GM21529 (cell line): ENCODE results near the gene MERTK.
"Not testable (repeated sequence)": the region's sequence is repeated elsewhere in the genome, so short reads cannot be mapped to it uniquely, and the experiment has no call there.

Experiments
- ATAC-seq: cut with Tn5 transposase; IDR thresholded peaks from one replicate; pipeline ENCODE4 v1.9.1; 2021; ENCODE audit not compliant: unreplicated experiment

Gene MERTK

DNA sequence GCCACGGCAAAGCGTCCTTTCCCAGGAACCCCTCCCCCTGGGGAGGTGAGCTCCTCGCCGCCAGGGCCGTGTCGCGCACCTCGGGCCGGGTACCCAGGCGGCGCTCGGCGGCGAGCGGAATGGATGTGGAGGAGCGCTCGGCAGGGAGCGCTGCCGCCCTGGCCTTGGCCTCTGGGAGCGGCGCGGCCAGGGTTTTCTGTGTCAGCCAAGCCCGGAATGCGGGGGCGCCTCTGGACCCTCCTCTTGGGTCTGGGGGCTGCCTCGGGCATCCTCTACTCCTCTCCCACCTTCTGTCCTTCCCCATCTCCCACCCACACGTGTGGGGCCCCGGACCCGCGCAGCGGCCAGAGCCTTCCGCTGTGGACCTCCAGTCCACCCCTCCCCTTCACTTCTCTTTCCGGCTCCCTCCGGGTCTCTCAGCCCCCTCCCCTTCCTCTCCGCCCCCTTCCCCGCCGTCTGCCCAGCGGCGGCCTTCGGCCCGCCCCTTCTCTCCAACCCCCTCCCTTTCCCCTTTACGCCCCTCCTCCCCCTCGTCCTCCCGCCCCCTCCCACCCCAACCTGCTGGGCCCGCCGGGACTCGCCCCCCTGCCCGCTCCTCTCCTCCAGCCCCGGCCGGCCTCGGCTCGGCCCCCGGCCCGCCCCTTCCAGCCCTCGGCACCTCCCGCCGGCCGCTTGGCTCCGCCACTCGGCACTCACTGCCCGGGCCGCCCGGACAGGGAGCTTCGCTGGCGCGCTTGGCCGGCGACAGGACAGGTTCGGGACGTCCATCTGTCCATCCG lies at the start of gene MERTK:
MERTK (plus strand) TSS at position 684 of the 779 bp plus-strand sequence. CDS start 129 bp downstream, outside the sequence.
- ATAC-seq, result peak; percentile 72

DNA sequence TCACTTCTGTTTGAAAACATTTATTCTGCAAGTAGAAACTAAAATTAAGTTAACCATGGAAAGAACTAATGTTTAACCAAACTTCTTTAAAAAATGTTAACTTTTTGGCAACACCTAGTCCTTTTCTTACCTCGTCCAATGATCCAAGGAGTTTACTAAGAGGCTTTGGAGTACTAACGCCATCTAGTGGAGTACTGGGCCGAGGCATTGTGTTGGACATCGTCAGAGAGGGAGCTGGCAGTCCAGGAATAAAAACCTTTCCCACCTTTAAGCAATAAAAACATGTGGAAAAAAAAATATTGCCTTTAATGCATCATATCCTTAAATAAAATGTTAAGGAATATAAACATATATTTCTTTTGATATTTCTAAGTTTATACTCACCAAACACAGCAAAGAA lies 47.8 kb upstream of the MERTK start:
- ATAC-seq, result not testable (repeated sequence)

DNA sequence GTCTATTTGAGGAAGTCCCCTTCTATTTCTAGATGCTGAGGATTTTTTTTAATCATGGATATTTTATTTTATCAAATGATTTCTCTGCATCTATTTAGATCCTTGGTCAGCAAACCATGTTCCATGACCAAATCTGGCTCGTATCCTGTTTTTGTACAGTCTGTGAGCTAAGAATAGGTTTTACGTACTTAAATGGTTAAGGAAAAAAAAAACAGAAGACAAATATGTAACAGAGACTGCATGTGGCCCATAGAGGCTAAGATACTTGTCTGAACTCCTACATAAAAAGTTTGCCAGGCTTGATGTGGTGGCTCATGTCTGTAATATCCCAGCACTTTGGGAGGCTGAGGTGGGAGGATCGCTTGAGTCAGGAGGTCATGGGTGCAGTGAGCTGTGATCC lies 45.9 kb upstream of the MERTK start:
- ATAC-seq, result not testable (repeated sequence)

DNA sequence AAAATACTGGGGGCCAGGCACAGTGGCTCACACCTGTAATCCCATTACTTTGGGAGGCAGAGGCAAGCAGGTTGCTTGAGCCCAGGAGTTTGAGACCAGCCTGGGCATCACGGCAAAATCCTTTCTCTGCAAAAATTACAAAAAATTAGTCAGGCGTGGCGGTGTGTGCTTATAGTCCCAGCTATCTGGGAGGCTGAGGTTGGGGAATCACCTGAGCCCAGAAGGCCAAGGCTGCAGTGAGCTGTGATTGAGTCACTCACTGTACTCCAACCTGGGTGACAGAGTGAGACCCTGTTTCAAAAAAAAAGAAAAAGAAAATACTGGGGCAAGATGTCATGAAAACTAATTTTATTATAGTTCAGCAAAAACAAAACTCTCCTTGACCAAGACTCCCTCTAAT lies 38.4 kb upstream of the MERTK start:
- not testable (repeated sequence) for ATAC-seq

DNA sequence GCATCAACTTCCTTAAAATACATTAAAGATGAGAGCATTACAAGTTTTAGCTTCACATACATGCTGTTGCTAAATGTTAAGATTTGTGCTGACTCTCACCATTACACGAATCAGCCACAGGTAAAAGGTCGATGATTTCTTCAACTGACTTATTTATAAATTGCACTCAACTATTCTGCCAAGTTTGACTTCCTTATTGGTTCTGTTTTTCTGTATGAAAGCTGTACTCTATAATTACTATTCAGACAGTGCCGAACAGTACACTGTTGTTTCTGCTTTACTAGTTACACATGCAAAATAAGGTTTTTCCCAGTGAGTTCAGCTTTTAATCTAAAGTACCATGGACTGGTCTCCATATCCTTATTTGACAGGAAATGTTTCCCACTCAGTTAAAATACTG lies 33.3 kb upstream of the MERTK start:
- ATAC-seq, result not testable (repeated sequence)

DNA sequence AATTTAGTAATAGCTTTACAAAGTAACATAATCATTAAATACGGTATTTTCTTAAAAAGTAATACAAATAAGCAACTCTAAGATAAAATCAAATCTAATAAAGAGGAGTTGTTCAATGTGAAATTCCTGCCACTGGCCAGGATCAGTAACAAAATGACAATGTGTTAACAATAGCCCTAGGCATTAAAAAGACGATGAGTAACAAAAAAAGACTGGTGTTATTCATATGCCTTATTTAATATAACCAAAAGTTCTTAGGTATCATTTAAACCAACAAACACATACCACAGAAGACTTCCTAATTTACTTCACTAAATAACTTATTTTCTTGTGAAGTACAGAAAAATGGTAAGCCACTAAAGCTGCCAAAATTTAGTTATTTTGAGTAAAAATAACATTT lies 25.6 kb upstream of the MERTK start:
- ATAC-seq, result not testable (repeated sequence)

DNA sequence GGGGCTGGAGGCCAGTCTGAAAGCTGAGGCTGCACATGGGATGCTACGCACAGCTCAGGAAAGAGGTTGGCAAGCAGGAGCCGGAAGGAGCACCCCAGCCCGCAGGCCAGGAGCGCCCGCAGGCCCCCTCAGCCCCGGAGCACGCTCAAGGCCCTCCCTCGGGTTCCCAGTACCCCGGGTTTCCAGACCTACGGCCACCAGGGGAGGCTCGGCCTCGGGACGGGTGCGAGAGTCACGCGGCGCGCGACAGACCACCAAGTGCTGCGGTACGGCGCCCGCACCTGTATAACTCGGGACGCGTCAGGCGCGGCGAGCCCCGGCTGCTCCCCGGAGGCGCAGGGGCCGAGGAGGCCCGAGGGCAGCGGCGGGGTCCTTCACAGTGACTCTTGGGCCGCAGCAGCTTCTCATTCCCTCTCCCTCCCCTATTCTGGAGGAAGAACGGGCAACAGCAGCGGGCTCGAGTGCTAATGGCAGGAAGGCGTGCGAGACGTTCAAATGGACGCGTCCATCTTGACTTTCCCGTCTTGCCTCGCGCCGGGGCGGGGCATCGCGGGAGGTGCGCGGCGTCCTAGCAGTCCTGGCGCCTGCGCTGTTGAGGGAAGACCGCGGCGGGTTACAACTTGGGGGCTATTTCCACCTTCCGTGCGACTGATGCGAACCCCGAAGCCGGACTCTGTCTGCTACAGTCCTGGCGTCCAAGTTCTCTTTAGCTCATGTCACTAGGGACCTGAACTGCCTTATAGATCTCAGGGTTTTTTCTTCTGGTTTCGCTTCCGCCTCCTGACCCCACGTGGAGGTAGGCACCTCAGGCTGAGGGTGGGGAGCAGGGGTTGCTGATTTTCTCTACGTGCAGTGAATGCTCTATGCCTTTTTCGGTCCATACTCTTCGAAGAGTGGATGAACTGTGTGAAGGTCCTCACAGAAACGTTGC lies 14.5 kb upstream of the MERTK start, which contains the start of gene ANAPC1:
ANAPC1 (minus strand) TSS at position 533 of the 931 bp plus-strand sequence. CDS start 3,368 bp downstream, outside the sequence.
- peak; percentile 87 for ATAC-seq

DNA sequence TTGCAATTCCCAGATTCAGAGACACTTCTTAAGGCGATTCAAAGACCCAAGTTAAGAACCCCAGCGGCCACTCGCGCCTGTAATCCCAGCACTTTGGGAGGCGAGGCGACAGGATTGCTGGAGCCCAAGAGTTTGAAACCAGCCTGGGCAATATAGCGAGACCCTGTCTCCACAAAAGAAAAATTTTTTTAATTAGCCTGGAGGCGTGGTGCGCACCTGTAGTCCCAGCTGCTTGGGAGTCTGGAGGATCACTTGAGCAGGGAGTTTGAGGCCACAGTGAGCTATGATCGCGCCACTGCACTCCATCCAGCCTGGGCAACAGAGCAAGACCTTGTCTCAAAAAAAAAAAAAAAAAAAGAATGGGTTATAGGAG lies 13.8 kb upstream of the MERTK start:
- peak; percentile 3 for ATAC-seq

DNA sequence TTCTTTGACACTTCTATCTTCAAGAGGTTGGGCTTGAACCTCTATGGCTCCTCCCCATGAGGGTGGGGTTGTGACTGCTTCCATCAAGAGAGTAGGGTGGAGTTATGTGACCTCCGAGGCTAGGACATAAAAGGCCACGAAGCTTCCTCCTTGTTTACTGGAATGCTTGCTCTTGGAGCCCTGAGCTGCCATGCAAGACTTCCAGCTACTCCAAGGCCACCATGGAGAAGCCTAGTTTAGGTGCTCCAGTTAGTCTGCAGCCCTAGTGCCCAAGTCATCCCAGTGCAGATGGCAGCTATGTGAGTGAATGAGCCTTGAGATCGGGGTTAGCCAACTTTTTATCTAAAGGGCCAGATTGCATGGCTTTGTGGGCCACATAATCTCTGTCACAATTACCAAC lies 2.4 kb upstream of the MERTK start:
- ATAC-seq, result no peak

DNA sequence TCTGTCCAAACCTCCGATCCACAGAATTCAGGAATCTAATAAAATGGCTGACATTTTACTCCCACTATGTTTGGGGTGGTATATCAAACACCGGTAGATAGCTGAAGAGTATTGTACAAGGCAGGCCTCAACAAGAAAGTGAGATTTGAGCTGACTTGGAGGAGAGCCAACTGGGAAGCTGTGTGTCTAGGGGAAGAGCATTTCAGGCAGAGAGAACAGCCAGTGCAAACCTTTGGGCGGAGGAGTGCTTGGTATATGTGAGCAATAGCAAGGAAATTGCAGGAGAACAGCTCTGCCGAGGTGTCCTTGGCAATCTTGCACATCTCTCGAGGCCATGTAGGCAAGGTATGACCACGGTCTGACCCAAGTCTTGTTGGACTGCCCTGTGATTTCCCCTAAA lies 1.8 kb upstream of the MERTK start:
- ATAC-seq, result no peak

DNA sequence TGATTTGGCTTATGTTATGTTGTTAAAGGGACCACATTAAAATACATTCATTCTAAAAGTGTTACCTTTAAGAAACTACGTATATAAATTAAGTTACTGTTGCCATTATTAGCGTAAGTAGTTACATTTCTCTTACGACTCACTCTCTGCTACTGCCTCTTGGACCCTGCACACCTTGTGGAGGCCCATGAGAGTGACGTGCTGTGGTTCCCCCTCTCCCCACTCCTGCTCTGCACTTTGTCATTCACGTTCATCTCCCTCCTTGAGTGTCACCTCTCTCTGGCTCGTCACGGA lies 830 bp upstream of the MERTK start:
- ATAC-seq, result peak; percentile 14

DNA sequence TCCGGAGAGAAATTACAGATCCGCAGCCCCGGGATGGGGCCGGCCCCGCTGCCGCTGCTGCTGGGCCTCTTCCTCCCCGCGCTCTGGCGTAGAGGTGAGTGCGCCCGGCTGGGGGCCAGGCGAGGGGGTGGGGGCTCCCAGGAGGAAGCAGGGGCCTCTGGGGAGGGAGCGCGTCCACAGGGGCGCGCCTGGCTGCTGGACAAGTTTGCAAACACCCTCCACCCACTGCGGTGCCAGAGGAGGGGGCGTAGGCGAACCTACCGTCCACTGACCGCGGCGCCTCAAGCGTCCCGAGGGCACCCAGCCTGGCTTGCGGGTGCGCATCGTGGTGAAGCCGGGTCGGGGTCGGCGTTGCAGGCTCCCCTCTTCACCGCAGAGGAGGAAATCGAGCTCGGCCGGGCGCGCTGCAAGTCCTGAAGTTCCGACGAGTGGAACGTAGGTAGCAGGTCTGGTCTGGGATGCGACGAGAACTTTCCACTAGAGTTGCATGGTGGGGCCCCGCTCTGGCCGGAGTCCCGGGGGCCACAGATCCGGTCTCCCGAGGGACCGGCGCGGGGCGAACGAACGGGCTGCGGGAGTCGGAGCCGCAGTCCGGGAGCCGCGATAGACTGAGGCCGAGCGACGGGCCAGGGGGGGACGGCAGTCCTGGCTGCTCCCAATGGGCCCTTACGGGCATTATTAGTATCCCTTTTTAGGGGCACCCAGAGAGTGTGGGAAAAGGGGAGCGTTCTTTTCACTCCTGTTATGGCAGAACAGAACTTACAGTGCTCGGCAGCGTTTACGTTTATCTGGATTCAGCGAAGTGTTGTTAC lies 502 bp downstream of the MERTK start:
- no peak for ATAC-seq

DNA sequence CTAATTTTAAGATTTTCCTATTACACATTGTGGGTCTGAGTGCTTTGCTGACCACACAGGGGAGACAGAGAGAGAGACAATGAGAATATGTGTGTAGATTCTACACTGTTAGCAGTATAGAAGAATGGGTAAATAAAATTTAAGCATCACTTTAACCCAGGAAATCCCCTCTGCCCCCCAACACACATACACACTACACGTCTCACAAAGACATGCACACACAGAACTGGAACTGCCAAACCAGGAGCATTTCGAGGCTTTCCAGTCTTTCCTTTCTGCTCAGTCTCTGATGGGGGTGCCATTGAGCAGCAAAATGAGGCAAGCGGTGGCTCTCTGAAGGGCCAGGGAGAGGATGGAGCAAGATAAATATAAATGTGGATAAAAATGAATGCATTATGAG lies 2.5 kb downstream of the MERTK start:
- no peak for ATAC-seq

DNA sequence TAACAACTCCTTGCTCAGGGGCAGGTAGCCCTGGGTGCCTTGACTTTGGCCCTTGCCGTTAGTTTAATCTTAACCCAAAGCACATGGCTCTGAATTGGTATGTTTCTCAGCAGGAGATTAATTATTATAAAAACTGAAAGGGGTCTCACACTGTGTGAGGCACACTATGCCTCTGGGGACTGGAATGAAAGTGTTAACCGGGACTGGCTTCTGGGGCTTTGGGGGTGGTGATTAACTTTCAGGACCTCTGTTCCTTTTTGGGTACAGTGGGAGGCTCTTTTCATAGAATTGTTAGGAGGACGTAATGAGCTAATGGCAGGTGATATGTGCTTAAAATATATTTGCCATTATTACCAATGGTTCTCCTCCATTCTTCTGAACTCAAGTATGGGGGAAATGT lies 5.1 kb downstream of the MERTK start:
- no peak for ATAC-seq

DNA sequence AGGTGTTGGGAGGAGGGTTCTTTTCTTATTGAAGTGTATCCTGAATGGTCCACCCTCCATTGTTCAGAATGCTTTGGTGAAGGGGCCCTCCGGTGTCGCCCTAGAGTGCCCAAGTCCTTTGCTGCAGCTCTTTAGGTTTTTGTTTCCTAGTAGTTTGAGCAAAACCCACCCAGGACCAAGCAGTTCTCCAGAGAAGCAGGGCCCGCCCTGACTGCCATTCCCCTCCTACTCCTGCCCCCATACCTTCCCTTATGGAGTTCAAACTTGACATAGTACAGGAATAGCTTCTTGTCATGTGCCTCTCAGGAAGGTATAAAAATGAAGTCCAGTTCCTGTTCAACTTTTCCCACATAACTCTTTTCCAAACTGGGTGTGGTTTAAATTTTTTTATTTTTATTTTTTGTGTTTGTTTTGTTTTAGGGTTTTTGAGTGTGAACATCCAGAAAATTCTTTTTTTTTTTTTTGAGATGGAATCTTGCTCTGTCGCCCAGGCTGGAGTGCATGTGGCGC lies 5.6 kb downstream of the MERTK start:
- ATAC-seq, result no peak

DNA sequence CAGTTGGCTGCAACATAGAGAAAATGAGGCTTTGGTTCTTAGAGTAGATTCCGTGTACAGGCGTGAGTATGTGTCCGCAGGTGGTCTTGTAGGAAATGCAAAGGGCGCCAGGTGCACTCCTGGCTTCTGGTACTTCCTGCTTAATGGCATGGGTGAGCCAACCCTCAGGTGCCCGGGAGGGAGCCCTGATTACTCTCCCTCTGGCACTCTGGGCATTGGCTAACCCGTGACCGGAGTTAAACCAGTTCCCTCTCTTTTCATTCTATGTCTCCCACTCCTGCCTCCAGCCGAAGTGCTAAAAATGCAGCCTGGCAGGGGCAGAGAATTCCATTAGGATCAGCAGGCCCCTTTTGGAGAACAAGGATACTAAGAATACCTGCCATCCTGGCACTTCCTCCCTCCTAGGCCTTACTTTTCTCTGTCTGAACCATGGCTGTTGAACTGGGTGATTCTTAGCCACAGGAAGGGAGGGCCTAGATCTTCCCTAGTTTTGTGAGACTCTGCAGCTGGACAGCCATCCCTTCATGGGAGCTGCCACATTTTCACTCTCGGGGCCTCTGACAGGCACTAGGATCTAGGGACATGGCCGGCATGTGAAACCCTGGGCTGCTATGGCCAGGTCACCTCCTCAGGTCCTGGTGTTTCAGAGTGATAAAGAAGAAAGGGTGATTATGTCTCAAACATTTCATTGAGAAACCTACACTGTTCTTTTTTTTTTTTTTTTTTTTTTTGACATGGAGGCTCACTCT lies 6.5 kb downstream of the MERTK start:
- no peak for ATAC-seq

DNA sequence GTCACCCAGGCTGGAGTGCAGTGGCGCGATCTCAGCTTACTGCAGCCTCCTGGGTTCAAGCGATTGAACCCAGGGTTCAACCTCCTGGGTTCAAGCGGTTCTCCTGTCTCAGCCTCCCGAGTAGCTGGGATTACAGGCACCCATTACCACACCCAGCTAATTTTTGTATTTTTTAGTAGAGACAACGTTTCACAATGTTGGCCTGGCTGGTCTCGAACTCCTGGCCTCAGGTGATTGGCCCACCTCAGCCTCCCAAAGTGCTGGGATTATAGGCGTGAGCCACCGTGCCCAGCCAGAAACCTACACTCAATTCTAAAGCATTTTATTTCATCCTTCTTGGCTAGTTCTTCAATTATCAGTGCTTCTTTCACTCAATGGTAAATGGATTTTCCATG lies 7.1 kb downstream of the MERTK start:
- ATAC-seq, result not testable (repeated sequence)

DNA sequence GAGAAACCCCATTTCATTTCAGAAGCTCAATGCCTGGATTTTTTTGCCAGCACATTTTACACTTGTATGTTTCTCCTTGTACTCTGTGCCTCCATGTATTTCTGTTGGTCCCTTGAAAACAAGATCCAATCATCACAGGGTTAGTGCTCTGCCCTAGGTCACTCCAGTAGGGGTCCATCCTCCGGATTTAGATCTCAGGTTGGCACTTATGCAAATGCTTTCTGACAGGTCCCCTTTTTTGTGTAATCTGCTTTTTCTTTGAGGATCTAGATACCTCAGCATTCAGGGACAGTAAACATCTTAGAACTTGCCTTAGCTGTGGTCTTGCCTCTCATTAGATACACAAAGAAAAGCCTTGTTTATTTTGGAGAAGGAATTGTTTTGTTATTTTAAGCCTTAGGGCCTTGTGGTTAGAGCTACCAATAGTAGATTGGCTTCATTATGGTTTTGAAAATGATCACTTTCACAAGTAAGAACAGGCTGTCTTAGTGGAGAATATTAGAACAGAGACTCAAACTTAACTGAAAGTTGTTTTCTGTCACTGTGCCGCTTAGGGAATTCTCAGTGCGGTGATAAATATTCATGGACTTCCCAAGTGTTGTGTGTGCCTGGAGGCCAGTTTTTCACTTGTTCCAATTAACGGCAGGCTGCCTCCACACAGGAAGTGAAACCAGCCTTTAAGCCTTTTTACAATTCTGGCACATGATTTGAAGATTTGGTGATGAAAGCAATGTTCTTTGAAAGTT lies 7.8 kb downstream of the MERTK start:
- peak; percentile 79 for ATAC-seq

DNA sequence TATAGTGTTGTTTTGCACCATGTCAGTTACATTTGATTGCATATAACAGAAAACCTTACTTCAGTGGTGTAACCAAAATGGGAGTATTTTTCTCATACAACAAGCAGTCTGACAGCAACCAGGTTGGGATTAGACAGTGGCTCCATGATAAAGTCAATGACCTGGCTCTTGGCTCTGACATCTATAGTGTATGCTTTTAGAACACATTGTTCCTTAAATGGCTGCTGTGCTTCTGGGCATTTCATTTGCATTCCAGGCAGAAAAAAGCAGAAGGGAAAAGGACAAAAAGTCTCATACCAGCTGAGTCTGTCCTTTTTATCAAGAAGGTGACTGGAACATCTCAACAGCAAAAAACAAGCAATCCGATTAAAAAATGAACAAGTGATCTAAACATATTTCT lies 10.2 kb downstream of the MERTK start:
- ATAC-seq, result no peak

DNA sequence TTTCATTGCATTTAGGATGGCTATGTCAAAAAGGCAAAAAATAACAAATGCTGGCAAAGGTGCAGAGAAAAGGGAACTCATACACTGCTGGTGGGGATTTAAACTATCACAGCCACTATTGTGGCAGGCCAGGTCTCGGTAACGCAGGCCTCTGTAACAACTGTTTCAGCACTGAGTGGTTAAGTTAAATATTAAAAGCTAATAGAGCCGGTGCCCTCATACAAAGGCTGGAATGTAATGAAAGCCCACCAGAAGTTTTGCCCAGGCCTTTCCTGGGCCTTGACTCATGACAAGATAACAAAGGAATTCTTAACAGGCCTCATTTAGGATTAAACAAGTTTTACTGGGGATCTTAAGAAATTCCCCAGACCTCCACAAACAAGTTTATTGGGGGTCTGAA lies 10.7 kb downstream of the MERTK start:
- no peak for ATAC-seq
